ENCODE results near the gene DAB2. TPM values are rescaled to one million over a fixed set of nuclear protein-coding genes. Genes with fewer than 3 reads are reported as not detected.

DAB2 gene
- polyA plus RNA-seq, 1 donor from 2014 or later = 0.63 TPM

- no peaks in the 10 kb centered on the region for H3K36me3 ChIP-seq (ENCODE audit: insufficient read depth, low read length)
- no peak overlapping the region for H2AFZ ChIP-seq (ENCODE audit: low read depth, low read length)
- H3K9ac ChIP-seq (ENCODE audit: low read length) = no peak overlapping the region
- no peak overlapping the region for H3K4me3 ChIP-seq (ENCODE audit: low read length)
- H3K27me3 ChIP-seq (ENCODE audit: insufficient read depth, low read depth, low read length) = no peaks in the 10 kb centered on the region
- no peaks in the 10 kb centered on the region for H3F3A ChIP-seq (ENCODE audit: insufficient read depth, low read length, poor library complexity, severe bottlenecking)
- TF ChIP-seq MXI1 (conservative IDR thresholded peaks at IDR 0.05; ENCODE audit: poor library complexity, severe bottlenecking) (no peak), POLR2AphosphoS5 (IDR thresholded peaks at IDR 0.05) (no peak), SMC3 (conservative IDR thresholded peaks at IDR 0.05; ENCODE audit: poor library complexity) (no peak), RAD21 (conservative IDR thresholded peaks at IDR 0.05) (no peak), CTCF (IDR thresholded peaks at IDR 0.05; ENCODE audit: poor library complexity, severe bottlenecking) (no peak), EP300 (conservative IDR thresholded peaks at IDR 0.05; ENCODE audit: poor library complexity, severe bottlenecking) (no peak)
- no peaks in the 10 kb centered on the region for H3K79me2 ChIP-seq (replicated peaks; ENCODE audit: insufficient read depth, low read length)
- no peaks in the 10 kb centered on the region for H3K9me3 ChIP-seq (ENCODE audit: low read length)
- H4K20me1 ChIP-seq (ENCODE audit: insufficient read depth) = no peaks in the 10 kb centered on the region
- H3K9me2 ChIP-seq (ENCODE audit: insufficient read depth, low read length) = no peaks in the 10 kb centered on the region
- H3K27ac ChIP-seq (ENCODE audit: low read length) = no peak overlapping the region
- H3K4me2 ChIP-seq (ENCODE audit: low read length) = no peak overlapping the region
Observed at GRCh38 chr5:39394946-39395345, 29.8 kb downstream of the DAB2 start.

GRCh38 chr5:39390945-39391344 lies 33.8 kb downstream of the DAB2 start:
- TF ChIP-seq EZH2 (IDR thresholded peaks at IDR 0.05; ENCODE audit: borderline replicate concordance, insufficient read depth, low read length, poor library complexity, severe bottlenecking) (no peak), RAD21 (conservative IDR thresholded peaks at IDR 0.05) (no peak), MXI1 (conservative IDR thresholded peaks at IDR 0.05; ENCODE audit: poor library complexity, severe bottlenecking) (no peak), TAF1 (IDR thresholded peaks at IDR 0.05; ENCODE audit: low read depth) (no peak), CTCF (IDR thresholded peaks at IDR 0.05; ENCODE audit: poor library complexity, severe bottlenecking) (no peak), EP300 (conservative IDR thresholded peaks at IDR 0.05; ENCODE audit: poor library complexity, severe bottlenecking) (no peak), SMC3 (conservative IDR thresholded peaks at IDR 0.05; ENCODE audit: poor library complexity) (no peak), POLR2AphosphoS5 (IDR thresholded peaks at IDR 0.05) (no peak)
- TF ChIP-seq, protein P1, sequence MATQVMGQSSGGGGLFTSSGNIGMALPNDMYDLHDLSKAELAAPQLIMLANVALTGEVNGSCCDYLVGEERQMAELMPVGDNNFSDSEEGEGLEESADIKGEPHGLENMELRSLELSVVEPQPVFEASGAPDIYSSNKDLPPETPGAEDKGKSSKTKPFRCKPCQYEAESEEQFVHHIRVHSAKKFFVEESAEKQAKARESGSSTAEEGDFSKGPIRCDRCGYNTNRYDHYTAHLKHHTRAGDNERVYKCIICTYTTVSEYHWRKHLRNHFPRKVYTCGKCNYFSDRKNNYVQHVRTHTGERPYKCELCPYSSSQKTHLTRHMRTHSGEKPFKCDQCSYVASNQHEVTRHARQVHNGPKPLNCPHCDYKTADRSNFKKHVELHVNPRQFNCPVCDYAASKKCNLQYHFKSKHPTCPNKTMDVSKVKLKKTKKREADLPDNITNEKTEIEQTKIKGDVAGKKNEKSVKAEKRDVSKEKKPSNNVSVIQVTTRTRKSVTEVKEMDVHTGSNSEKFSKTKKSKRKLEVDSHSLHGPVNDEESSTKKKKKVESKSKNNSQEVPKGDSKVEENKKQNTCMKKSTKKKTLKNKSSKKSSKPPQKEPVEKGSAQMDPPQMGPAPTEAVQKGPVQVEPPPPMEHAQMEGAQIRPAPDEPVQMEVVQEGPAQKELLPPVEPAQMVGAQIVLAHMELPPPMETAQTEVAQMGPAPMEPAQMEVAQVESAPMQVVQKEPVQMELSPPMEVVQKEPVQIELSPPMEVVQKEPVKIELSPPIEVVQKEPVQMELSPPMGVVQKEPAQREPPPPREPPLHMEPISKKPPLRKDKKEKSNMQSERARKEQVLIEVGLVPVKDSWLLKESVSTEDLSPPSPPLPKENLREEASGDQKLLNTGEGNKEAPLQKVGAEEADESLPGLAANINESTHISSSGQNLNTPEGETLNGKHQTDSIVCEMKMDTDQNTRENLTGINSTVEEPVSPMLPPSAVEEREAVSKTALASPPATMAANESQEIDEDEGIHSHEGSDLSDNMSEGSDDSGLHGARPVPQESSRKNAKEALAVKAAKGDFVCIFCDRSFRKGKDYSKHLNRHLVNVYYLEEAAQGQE (IDR thresholded peaks at IDR 0.05; ENCODE audit: borderline replicate concordance) = no peak
- H3K36me3 ChIP-seq (ENCODE audit: insufficient read depth, low read length) = no peaks in the 10 kb centered on the region

More at GRCh38 chr5:39390945-39391344, 33.8 kb downstream of the DAB2 start:
- no peak overlapping the region for H3K4me2 ChIP-seq (ENCODE audit: low read length)
- no peaks in the 10 kb centered on the region for H3K9me2 ChIP-seq (ENCODE audit: insufficient read depth, low read length)
- H3K27me3 ChIP-seq (ENCODE audit: insufficient read depth, low read depth, low read length) = no peaks in the 10 kb centered on the region
- no peak overlapping the region for H3K27ac ChIP-seq (ENCODE audit: low read length)
- no peaks in the 10 kb centered on the region for H3F3A ChIP-seq (ENCODE audit: insufficient read depth, low read length, poor library complexity, severe bottlenecking)
- H4K20me1 ChIP-seq (ENCODE audit: insufficient read depth) = no peaks in the 10 kb centered on the region
- H3K4me3 ChIP-seq (ENCODE audit: low read length) = no peak overlapping the region
- H3K9me3 ChIP-seq (ENCODE audit: low read length) = no peaks in the 10 kb centered on the region
- H3K79me2 ChIP-seq (replicated peaks; ENCODE audit: insufficient read depth, low read length) = no peaks in the 10 kb centered on the region
- no peak overlapping the region for H3K9ac ChIP-seq (ENCODE audit: low read length)
- H2AFZ ChIP-seq (ENCODE audit: low read depth, low read length) = no peak overlapping the region
